ENCODE data around the gene ALK.

DNA sequence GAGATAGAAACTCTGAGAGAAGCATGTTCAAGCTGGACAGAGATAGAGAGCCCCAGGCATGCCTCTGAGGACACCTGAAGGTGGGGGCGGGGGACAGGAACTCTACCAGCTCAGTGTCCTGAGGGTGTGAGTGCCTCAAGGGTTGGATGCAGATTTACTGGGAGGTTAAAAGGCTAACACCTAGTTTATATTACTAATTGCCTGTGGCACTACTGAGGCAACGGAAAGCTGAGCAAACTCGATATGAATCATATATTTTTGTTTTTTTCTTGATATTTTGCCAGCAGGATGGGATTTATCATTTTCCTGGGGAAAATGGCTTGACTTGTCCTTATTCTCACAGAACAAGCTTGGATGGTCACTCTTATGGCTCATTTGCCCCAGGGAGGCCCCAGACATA, 319.5 kb downstream of the ALK start:
- TF ChIP-seq TAF1 (IDR thresholded peaks at IDR 0.05; ENCODE audit: low read depth) (no peak), YY1 (IDR thresholded peaks at IDR 0.05; ENCODE audit: low read depth) (no peak), CEBPB (IDR thresholded peaks at IDR 0.05) (no peak), FOXM1 (IDR thresholded peaks at IDR 0.05; ENCODE audit: borderline replicate concordance, low read depth) (no peak), NFIC (IDR thresholded peaks at IDR 0.05) (no peak), TCF12 (IDR thresholded peaks at IDR 0.05; ENCODE audit: low read depth) (no peak)
- TF ChIP-seq, protein P1, sequence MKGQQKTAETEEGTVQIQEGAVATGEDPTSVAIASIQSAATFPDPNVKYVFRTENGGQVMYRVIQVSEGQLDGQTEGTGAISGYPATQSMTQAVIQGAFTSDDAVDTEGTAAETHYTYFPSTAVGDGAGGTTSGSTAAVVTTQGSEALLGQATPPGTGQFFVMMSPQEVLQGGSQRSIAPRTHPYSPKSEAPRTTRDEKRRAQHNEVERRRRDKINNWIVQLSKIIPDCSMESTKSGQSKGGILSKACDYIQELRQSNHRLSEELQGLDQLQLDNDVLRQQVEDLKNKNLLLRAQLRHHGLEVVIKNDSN (IDR thresholded peaks at IDR 0.05), result no peak
- TF ChIP-seq, protein P2, sequence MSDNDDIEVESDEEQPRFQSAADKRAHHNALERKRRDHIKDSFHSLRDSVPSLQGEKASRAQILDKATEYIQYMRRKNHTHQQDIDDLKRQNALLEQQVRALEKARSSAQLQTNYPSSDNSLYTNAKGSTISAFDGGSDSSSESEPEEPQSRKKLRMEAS (IDR thresholded peaks at IDR 0.05), result no peak

Data from Ishikawa (cell line).